Liver (tissue), 9 donors: ENCODE measurements around the gene CCDC12. TPM values are rescaled to one million over a fixed set of nuclear protein-coding genes. Genes with fewer than 3 reads are reported as not detected.

ENCODE experiments used
- DNase-seq: peaks from one replicate; pipeline ENCODE4 v3.0.0-alpha.2; 2017; ENCODE audit warnings: low spot score
- H3K27ac ChIP-seq, 2 donors: one replicate each; pipeline ENCODE4 v1.7.0; 2013; ENCODE audit warnings: inconsistent platforms in 2 of 2, low read length in 2 of 2, control low read depth in 1 of 2, low read depth in 1 of 2, mild to moderate bottlenecking in 1 of 2
- H3K27me3 ChIP-seq, 4 donors: one replicate each; pipeline versions ENCODE4 v1.6.1 to v1.7.0; 2013; ENCODE audit warnings: low read length in 3 of 4, inconsistent platforms in 1 of 4, mild to moderate bottlenecking in 1 of 4, moderate library complexity in 1 of 4; ENCODE audit not compliant: control insufficient read depth in 4 of 4, insufficient read depth in 4 of 4
- H3K36me3 ChIP-seq, 4 donors: one replicate each; pipeline versions ENCODE4 v1.6.1 to v1.7.0; 2013; ENCODE audit warnings: low read length in 3 of 4, mild to moderate bottlenecking in 3 of 4, low read depth in 1 of 4, moderate library complexity in 1 of 4; ENCODE audit not compliant: control insufficient read depth in 4 of 4, insufficient read depth in 3 of 4
- H3K4me1 ChIP-seq, 4 donors: one replicate each; pipeline versions ENCODE4 v1.6.1 to v1.7.0; 2013; ENCODE audit warnings: low read length in 3 of 4, mild to moderate bottlenecking in 3 of 4, moderate library complexity in 1 of 4; ENCODE audit not compliant: control insufficient read depth in 4 of 4, insufficient read depth in 4 of 4
- H3K4me3 ChIP-seq, 3 donors: one replicate each; pipeline versions ENCODE4 v1.6.1 to v1.7.0; 2013; ENCODE audit warnings: low read length in 3 of 3, control low read depth in 1 of 3, low read depth in 1 of 3, mild to moderate bottlenecking in 1 of 3
- H3K9ac ChIP-seq, 2 donors: one replicate each; pipeline ENCODE4 v1.7.0; 2013; ENCODE audit warnings: low read length in 2 of 2, mild to moderate bottlenecking in 2 of 2, moderate library complexity in 2 of 2, control low read depth in 1 of 2, low read depth in 1 of 2
- H3K9me3 ChIP-seq, 4 donors: one replicate each; pipeline versions ENCODE4 v1.6.1 to v1.7.0; 2013; ENCODE audit warnings: low read length in 3 of 4; ENCODE audit not compliant: control insufficient read depth in 4 of 4
- FOXA1 ChIP-seq: IDR thresholded peaks from 2 replicates; pipeline ENCODE4 v1.6.1; 2016; ENCODE audit warnings: antibody characterized with exemption
- FOXA2 ChIP-seq: IDR thresholded peaks from 2 replicates; pipeline ENCODE4 v1.6.1; 2016; ENCODE audit warnings: antibody characterized with exemption
- GABPA ChIP-seq, 2 donors: IDR thresholded peaks in 1 of 2; conservative IDR thresholded peaks in 1 of 2; 2 replicates each; pipeline ENCODE4 v1.6.1; 2016; ENCODE audit warnings: antibody characterized with exemption in 2 of 2, mild to moderate bottlenecking in 1 of 2, moderate library complexity in 1 of 2
- HNF4A ChIP-seq, 2 donors: conservative IDR thresholded peaks; 2 replicates each; pipeline ENCODE4 v1.6.1; 2016; ENCODE audit warnings: antibody characterized with exemption in 2 of 2, mild to moderate bottlenecking in 2 of 2
- HNF4G ChIP-seq: IDR thresholded peaks from 2 replicates; pipeline ENCODE4 v1.6.1; 2016; ENCODE audit warnings: antibody characterized with exemption
- NR2F2 ChIP-seq: IDR thresholded peaks from 2 replicates; pipeline ENCODE4 v1.6.1; 2016; ENCODE audit warnings: antibody characterized with exemption
- RAD21 ChIP-seq, 2 donors: IDR thresholded peaks; 2 replicates each; pipeline ENCODE4 v1.6.1; 2016; ENCODE audit warnings: antibody characterized with exemption in 2 of 2, mild to moderate bottlenecking in 2 of 2
- RXRA ChIP-seq, 2 donors: IDR thresholded peaks; 2 replicates each; pipeline ENCODE4 v1.6.1; 2017 to 2018; ENCODE audit warnings: antibody characterized with exemption in 2 of 2, mild to moderate bottlenecking in 1 of 2
- SP1 ChIP-seq: IDR thresholded peaks from 2 replicates; pipeline ENCODE4 v1.6.1; 2018; ENCODE audit warnings: antibody characterized with exemption, mild to moderate bottlenecking
- TAF1 ChIP-seq: conservative IDR thresholded peaks from 2 replicates; pipeline ENCODE4 v1.6.1; 2016; ENCODE audit warnings: antibody characterized with exemption, mild to moderate bottlenecking
- YY1 ChIP-seq: IDR thresholded peaks from 2 replicates; pipeline ENCODE4 v1.6.1; 2016; ENCODE audit warnings: antibody characterized with exemption, mild to moderate bottlenecking
- WGBS: extraction: QIAGEN DNeasy Blood & Tissue Kit; methylation state at CpG from one replicate; pipeline ENCODE4 v1.1.7; 2013; 5-methylcytosine and 5-hydroxymethylcytosine counted together
- polyA plus RNA-seq, 2 donors: library from polyadenylated mRNA; stranded (reverse) in 1 of 2; unstranded in 1 of 2; fragments of 200-250 nt in 1 of 2; fragments of >200 nt in 1 of 2; fragmentation: Nextera tagmentation in 1 of 2; extraction: Ambion mirVana in 1 of 2; gene quantifications; one replicate each; pipeline versions ENCODE4 v1.2.1 to v1.2.3, GENCODE V29; 2013 to 2015
- total RNA-seq, 2 donors: library from RNA; depleted of rRNA; stranded (reverse); fragments of >200 nt; gene quantifications; one replicate each; pipeline ENCODE4 v1.2.3, GENCODE V29; 2014
- TF ChIP-seq, protein P1 (sequence below): IDR thresholded peaks from 2 replicates; pipeline ENCODE4 v1.6.1; 2016; ENCODE audit warnings: antibody characterized with exemption
- TF ChIP-seq, protein P2 (sequence below): IDR thresholded peaks from 2 replicates; pipeline ENCODE4 v1.6.1; 2016; ENCODE audit warnings: antibody characterized with exemption
- TF ChIP-seq, protein P3 (sequence below): fragments of 150-350 bp; IDR thresholded peaks from 2 replicates; pipeline ENCODE4 v1.5.1; 2017; ENCODE audit warnings: improper control_type of control experiment, low read depth, low read length; ENCODE audit not compliant: missing input control
- donor health status: healthy.
- donor health status: healthy.
- donor health status: healthy.
- donor health status: healthy.
- donor health status: healthy.

The CCDC12 gene
- total and polyA plus RNA-seq, 4 donors = 8.5 to 35.1 (median 26.6) TPM

DNA sequence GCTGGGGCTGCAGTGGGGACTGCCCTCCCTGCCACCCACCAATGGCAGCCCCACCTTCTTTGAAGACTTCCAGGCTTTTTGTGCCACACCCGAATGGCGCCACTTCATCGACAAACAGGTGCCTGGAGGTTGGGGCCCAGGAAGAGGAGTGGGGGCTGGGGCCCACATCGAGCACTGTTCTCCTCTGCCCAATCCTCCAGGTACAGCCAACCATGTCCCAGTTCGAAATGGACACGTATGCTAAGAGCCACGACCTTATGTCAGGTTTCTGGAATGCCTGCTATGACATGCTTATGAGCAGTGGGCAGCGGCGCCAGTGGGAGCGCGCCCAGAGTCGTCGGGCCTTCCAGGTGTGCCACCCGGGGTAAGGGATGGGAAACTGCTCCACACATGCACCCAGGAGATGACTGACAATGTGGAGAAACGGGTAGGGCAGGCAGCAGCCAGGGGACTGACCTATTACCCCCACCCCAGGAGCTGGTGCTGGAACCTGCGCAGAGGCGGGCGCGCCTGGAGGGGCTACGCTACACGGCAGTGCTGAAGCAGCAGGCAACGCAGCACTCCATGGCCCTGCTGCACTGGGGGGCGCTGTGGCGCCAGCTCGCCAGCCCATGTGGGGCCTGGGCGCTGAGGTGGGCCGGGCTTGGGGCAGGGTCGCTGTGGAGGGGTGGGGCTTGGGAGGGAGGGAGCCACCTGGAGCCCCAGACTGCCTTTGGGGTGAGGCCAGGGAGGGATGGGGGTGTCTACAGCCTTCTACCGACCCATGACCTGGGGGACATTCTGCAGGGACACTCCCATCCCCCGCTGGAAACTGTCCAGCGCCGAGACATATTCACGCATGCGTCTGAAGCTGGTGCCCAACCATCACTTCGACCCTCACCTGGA is 25.9 kb upstream of the CCDC12 start:
- Histone ChIP-seq H3K27ac (no peak overlapping the region), H3K36me3 (peaks cover 0 to 43% (median 8%) of the 10 kb centered on the region in 4 donors), H3K9ac (no peak overlapping the region), H3K27me3 (no peaks in the 10 kb centered on the region), H3K9me3 (no peaks in the 10 kb centered on the region), H3K4me1 (peaks cover 0 to 5% (median 1%) of the 10 kb centered on the region in 4 donors), H3K4me3 (no peak overlapping the region)
- WGBS = 93% methylated on average over 35 of the region's 35 CpGs
- no peak for DNase-seq
- no peak for TF ChIP-seq NR2F2
- TF ChIP-seq, protein P1, sequence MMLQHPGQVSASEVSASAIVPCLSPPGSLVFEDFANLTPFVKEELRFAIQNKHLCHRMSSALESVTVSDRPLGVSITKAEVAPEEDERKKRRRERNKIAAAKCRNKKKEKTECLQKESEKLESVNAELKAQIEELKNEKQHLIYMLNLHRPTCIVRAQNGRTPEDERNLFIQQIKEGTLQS = no peak
- TF ChIP-seq SP1 = no peak
- no peak for TF ChIP-seq HNF4A (conservative IDR thresholded peaks at IDR 0.05)
- no peak for TF ChIP-seq RXRA (IDR thresholded peaks at IDR 0.05)
- TF ChIP-seq, protein P2, sequence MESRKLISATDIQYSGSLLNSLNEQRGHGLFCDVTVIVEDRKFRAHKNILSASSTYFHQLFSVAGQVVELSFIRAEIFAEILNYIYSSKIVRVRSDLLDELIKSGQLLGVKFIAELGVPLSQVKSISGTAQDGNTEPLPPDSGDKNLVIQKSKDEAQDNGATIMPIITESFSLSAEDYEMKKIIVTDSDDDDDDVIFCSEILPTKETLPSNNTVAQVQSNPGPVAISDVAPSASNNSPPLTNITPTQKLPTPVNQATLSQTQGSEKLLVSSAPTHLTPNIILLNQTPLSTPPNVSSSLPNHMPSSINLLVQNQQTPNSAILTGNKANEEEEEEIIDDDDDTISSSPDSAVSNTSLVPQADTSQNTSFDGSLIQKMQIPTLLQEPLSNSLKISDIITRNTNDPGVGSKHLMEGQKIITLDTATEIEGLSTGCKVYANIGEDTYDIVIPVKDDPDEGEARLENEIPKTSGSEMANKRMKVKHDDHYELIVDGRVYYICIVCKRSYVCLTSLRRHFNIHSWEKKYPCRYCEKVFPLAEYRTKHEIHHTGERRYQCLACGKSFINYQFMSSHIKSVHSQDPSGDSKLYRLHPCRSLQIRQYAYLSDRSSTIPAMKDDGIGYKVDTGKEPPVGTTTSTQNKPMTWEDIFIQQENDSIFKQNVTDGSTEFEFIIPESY = no peak
- TF ChIP-seq RAD21 (IDR thresholded peaks at IDR 0.05) = no peak
- no peak for TF ChIP-seq YY1
- no peak for TF ChIP-seq TAF1
- TF ChIP-seq HNF4G = no peak
- no peak for TF ChIP-seq GABPA (IDR thresholded peaks at IDR 0.05 in 1 of 2, conservative IDR thresholded peaks at IDR 0.05 in 1 of 2)
- no peak for TF ChIP-seq FOXA2

DNA sequence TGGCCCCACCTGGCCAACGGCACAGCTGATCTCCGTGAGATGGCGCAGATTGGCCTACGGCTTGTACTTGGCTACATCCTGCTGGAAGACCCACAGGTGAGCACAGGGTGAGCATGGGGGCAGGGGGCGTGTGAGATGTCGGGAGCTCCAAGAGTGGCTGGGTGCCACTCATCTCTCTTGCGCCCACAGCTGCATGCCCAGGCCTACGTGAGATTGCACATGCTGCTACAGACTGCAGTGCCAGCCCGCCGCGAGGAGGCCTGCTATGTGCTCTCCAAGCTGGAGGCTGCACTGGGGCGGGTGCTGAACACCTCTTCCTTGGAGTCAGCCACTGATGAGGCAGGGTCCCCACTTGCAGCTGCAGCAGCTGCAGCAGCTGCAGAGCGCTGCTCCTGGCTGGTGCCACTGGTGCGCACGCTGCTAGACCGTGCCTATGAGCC is 25.2 kb upstream of the CCDC12 start:
- no peak overlapping the region for H3K9ac ChIP-seq
- H3K4me3 ChIP-seq = no peak overlapping the region
- no peaks in the 10 kb centered on the region for H3K27me3 ChIP-seq
- H3K9me3 ChIP-seq = no peaks in the 10 kb centered on the region
- TF ChIP-seq RAD21 (IDR thresholded peaks at IDR 0.05) (no peak), GABPA (IDR thresholded peaks at IDR 0.05 in 1 of 2, conservative IDR thresholded peaks at IDR 0.05 in 1 of 2) (no peak), HNF4G (no peak), FOXA1 (no peak)
- TF ChIP-seq, protein P3, sequence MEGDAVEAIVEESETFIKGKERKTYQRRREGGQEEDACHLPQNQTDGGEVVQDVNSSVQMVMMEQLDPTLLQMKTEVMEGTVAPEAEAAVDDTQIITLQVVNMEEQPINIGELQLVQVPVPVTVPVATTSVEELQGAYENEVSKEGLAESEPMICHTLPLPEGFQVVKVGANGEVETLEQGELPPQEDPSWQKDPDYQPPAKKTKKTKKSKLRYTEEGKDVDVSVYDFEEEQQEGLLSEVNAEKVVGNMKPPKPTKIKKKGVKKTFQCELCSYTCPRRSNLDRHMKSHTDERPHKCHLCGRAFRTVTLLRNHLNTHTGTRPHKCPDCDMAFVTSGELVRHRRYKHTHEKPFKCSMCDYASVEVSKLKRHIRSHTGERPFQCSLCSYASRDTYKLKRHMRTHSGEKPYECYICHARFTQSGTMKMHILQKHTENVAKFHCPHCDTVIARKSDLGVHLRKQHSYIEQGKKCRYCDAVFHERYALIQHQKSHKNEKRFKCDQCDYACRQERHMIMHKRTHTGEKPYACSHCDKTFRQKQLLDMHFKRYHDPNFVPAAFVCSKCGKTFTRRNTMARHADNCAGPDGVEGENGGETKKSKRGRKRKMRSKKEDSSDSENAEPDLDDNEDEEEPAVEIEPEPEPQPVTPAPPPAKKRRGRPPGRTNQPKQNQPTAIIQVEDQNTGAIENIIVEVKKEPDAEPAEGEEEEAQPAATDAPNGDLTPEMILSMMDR = no peak
- no peak for DNase-seq
- H3K27ac ChIP-seq = no peak overlapping the region
- H3K4me1 ChIP-seq = peaks cover 0 to 5% (median 1%) of the 10 kb centered on the region in 4 donors
- peaks cover 0 to 43% (median 8%) of the 10 kb centered on the region in 4 donors for H3K36me3 ChIP-seq
- WGBS = 97% methylated on average over 16 of the region's 16 CpGs
